ENCODE results near the gene MICAL3.

- TF ChIP-seq ELF4 (IDR thresholded peaks at IDR 0.05) (no peak), SP1 (IDR thresholded peaks at IDR 0.05) (no peak), NFRKB (IDR thresholded peaks at IDR 0.05) (no peak), FOXM1 (IDR thresholded peaks at IDR 0.05; ENCODE audit: borderline replicate concordance) (no peak), FOXK2 (IDR thresholded peaks at IDR 0.05) (no peak), TARDBP (IDR thresholded peaks at IDR 0.05) (no peak), BHLHE40 (IDR thresholded peaks at IDR 0.05; ENCODE audit: borderline replicate concordance) (no peak), CTBP1 (IDR thresholded peaks at IDR 0.05; ENCODE audit: borderline replicate concordance) (no peak), LEF1 (IDR thresholded peaks at IDR 0.05; ENCODE audit: borderline replicate concordance) (no peak), ZNF384 (IDR thresholded peaks at IDR 0.05) (no peak)
- TF ChIP-seq, protein P1, sequence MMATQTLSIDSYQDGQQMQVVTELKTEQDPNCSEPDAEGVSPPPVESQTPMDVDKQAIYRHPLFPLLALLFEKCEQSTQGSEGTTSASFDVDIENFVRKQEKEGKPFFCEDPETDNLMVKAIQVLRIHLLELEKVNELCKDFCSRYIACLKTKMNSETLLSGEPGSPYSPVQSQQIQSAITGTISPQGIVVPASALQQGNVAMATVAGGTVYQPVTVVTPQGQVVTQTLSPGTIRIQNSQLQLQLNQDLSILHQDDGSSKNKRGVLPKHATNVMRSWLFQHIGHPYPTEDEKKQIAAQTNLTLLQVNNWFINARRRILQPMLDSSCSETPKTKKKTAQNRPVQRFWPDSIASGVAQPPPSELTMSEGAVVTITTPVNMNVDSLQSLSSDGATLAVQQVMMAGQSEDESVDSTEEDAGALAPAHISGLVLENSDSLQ (IDR thresholded peaks at IDR 0.05) = no peak
Observed at GRCh38 chr22:18010266-18010665, 14.1 kb downstream of the MICAL3 start.
